A172 (cell line): ENCODE measurements around the gene EPB41L1. TPM values are rescaled to one million over a fixed set of nuclear protein-coding genes. Genes with fewer than 3 reads are reported as not detected.
"Not testable (repeated sequence)": the region's sequence is repeated elsewhere in the genome, so short reads cannot be mapped to it uniquely, and the experiment has no call there.

Experiments
- DNase-seq: peaks from one replicate; pipeline ENCODE4 v3.0.0-alpha.2; 2015; ENCODE audit warnings: low spot score
- total RNA-seq: library from RNA; depleted of rRNA; stranded (reverse); fragments of >200 nt; shearing (Covaris generic); gene quantifications from 2 replicates; pipeline ENCODE4 v1.2.3, GENCODE V29; 2014

Gene EPB41L1
- total RNA-seq, 1 experiment from 2014 or later: 32.2 TPM

DNA sequence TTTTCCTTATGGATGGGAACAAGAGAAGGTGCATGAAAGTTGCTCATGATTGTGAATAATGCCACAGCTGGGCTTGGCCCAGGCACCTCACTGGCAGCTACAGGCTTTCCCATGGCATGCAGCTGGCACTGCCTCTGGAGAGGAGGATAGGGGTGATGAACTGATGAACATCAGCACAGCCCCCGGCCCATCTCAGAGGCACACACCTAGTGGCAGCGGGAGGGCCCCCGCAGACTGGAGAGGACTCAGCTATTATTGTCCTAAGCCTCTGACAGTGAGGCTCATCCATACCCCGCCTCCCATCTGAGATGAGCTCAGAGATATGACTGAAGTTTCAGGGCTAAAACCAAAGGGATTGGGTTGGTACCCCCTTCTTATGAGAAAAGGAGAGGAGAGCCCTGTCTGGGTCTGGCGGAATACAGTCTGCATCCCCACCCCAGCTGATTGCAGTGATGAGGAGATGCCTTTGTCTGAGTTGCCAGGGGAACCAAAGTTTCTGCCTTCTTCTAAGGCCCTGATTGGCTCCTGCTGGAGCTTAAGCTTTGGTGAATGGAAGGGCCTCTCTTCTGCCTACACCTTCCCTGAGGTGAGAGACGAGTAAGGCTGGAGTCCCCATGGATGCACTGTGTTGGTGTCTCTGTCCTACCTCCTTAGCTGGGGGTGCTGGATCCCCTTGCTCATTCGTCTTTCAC is 27.6 kb upstream of the EPB41L1 start:
- no peak for DNase-seq

DNA sequence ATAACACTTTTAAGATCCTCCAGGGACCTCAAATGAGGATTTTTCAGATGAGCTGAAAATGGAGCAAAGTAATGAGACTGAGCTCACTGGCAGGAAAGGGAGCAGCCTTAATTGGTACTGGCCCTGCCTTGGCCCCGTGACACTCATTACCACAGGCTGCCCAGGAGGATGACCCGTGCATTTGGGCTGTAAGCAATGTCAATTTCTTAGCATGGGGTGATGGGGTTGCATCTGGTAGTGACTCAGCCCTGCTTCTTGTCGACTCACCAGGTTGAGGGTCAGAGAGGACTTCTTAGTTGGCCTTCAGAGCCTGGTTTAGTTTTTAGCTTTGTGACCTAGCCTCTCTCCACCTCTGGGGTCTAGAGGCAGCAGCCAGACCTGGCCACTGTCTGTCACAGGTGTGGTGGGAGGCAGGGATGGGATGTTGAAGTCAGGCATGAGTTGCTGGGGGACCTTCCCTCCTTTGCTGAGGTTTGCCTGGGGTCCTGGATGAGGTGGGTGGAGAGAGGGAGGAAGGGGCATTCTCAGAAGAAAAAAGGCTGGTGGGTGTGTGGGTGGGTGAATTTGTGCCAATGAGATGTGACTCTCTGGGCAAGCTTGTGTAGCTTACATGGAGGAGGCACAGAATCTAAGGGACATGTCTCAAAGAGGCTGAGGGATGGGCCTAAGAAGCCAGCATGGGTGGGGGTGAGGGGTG is 25.9 kb upstream of the EPB41L1 start:
- DNase-seq: peak; percentile 93

DNA sequence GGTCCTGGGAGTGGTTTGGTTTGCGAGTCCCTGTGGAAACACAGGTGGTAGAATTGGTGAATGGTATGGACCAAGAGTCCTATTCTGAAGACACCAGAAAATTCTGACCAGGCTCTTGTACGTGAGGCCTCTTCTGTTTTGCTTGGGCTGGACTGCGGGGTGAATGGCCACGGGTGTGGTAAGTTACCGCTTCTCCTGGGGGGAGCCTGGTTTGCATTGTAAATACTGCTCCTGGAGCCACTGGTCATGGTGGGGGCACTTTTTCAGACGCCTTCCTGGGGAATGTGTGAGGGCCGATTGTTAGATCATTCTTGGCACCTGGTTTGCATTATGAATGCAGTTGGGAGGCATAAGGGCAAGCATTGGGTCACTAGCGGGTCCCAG is 25.4 kb upstream of the EPB41L1 start:
- no peak for DNase-seq

- no peak for DNase-seq
Observed at GRCh38 chr20:36130390-36130789, 24.1 kb upstream of the EPB41L1 start.

- no peak for DNase-seq
Observed at GRCh38 chr20:36132802-36133211, 21.7 kb upstream of the EPB41L1 start.

DNA sequence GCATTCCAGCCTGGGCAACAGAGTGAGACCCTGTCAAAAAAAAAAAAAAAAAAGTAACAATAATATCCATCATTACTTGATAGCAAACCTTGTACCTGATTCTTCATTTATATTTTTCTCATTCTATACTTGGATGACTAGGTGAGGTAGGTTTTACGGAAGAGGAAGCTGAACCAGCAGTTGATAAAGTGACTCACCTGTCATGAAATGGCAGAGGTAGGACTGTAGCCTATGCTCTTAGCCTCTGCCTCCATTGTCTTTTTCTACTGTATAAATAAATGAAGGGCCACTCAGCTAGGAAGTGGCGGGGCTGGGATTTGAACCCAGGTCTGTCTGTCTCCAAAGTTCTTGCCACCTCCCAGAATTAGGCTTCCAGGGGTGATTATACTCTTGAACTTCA is 20.7 kb upstream of the EPB41L1 start:
- DNase-seq: no peak

GRCh38 chr20:36135159-36135558 is 19.4 kb upstream of the EPB41L1 start:
- DNase-seq: no peak

- DNase-seq: no peak
Observed at GRCh38 chr20:36135821-36136220, 18.7 kb upstream of the EPB41L1 start.

- DNase-seq: not testable (repeated sequence)
Observed at GRCh38 chr20:36137313-36137712, 17.2 kb upstream of the EPB41L1 start.

- DNase-seq: no peak
Observed at GRCh38 chr20:36141310-36141709, 13.2 kb upstream of the EPB41L1 start.

GRCh38 chr20:36144336-36144735 is 10.2 kb upstream of the EPB41L1 start:
- peak; percentile 91 for DNase-seq

- DNase-seq: no peak
Observed at GRCh38 chr20:36145877-36146707, 8.4 kb upstream of the EPB41L1 start.

GRCh38 chr20:36147690-36148089 is 6.8 kb upstream of the EPB41L1 start:
- DNase-seq: peak; percentile 48

DNA sequence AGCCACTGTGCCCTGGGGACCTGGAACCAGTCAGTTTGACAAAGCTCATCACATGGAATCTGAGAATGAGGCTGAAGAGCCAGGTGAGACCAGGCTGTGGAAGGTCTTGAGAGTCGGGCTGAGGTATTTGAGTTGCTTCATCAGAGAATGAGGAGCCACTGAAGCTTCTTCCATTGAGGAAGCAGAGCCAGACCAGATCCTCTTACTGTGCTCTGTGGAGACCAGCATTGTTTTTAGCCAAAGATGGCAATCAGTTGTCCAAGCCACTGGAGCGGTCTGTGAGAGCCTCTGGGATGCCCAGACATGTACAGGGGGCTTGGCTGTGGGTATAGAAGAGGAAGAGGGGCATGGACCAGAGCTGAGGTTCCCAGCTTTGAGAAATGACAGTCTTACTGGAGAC is 6.1 kb upstream of the EPB41L1 start:
- DNase-seq: no peak

DNA sequence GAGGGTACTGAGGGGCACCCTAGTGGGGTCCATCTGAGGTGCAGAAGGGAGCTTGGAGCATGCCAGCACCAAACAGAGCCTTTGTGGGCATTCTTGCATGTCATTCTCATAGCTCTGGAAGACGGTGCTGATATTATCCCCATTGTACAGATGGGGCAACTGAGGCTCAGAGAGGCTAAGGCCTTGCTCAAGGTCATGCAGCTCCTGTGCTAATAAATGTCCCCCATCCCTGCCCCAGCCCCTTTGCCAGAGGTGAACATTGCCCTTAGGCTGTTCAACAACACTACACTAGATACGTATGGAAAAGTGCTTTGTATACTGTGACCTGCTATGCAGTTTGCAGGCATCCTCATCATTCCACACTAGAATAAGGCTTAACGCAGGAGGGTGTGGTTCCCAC is 5.5 kb upstream of the EPB41L1 start:
- no peak for DNase-seq

GRCh38 chr20:36149469-36149868 is 5.1 kb upstream of the EPB41L1 start:
- DNase-seq: no peak

DNA sequence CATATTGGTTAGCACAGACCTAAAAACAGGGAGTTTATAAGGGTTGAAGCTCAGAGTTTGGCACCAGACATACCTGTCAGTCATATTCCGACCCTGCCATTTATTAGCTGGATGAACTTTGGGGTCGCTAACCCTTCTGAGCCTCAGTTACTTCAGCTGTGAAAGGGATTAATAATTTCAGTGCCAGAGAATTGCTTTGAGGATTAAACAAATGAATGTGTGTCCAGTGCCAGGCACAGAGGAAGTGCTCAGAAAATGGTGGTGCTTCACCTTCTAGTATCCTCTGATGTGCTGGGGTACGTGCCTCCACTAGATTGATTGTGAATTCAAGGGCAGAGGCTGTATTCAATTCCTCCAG is 4.1 kb upstream of the EPB41L1 start:
- DNase-seq: no peak

GRCh38 chr20:36150847-36151539 is 3.5 kb upstream of the EPB41L1 start:
- DNase-seq: no peak

DNA sequence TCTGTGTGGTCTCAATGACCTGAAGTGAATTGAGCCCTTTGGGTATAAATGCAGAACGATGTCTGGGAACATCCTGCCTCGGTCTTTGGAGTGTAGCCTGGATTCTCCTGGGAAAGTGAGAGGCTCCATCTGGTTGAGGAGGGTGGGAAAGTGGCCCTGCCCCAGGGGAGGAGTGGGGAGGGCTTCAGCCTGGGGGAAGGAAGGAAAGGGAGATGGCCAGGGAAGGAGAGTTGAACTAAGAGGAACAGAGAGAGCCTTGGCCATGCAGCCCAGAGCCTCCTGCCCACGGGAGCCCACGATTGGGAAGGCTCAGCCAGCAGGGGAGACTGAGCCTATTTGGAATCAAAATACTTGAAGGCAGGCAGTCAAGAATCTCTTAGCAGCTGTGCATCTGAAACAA is 2.3 kb upstream of the EPB41L1 start:
- no peak for DNase-seq

- no peak for DNase-seq
Observed at GRCh38 chr20:36153204-36153603, 1.3 kb upstream of the EPB41L1 start.

- DNase-seq: peak; percentile 55
Observed at GRCh38 chr20:36153736-36154699, 522 bp upstream of the EPB41L1 start.
